Left hindlimb (tissue), 1 donor: ENCODE data around the gene RARB.

Source experiments
- DNase-seq: peaks from one replicate; pipeline ENCODE4 v3.0.0-alpha.2; 2018

RARB gene

GRCh38 chr3:25423780-25424588 lies 4.1 kb upstream of the RARB start:
- DNase-seq: no peak

DNA sequence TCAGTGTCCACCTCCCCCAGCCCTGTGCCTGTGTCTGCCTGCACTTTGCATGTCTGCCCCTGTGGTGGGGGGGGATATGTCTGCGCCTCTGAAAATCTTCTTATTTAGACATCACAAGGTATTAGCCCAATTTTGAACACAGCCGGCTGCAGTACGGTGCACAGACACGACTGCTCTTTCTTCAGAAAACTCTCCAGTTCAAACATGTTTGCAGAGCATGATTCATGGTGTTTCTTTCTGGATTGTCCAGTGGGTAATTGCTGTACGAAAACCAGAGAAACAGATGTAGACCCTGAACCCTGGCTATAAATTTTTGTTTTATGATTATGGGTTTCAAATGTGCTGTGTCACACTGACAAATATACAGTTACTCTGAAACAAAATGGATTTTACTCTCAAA lies 3.4 kb upstream of the RARB start:
- no peak for DNase-seq

- DNase-seq: peak; percentile 58
Measured at GRCh38 chr3:25426408-25426807, 1.7 kb upstream of the RARB start.

DNA sequence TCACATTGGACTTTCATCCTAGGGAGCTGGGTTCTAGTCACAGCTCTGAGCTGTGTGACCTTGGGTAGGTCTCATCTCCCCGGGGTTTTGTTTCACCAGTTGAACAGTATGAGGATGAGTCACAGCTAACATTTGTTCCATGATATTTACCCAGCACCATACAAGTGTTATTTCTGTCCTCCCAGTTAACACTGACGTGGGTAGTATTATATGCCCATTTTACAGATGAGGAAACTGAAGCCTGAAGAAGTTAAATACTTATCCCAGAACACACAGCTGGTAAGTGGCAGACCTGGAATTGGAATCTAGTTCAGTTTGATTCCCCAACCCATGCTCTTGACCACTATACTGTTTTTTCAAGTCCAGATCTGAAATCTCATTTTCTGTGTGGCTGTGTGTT lies 908 bp upstream of the RARB start:
- no peak for DNase-seq

- DNase-seq: no peak
Measured at GRCh38 chr3:25427563-25427941, 511 bp upstream of the RARB start.

- DNase-seq: no peak
Measured at GRCh38 chr3:25428789-25429335, 799 bp downstream of the RARB start.

GRCh38 chr3:25429361-25430286 lies 1.6 kb downstream of the RARB start:
- DNase-seq: no peak

GRCh38 chr3:25430287-25430934 lies 2.3 kb downstream of the RARB start:
- DNase-seq: no peak

DNA sequence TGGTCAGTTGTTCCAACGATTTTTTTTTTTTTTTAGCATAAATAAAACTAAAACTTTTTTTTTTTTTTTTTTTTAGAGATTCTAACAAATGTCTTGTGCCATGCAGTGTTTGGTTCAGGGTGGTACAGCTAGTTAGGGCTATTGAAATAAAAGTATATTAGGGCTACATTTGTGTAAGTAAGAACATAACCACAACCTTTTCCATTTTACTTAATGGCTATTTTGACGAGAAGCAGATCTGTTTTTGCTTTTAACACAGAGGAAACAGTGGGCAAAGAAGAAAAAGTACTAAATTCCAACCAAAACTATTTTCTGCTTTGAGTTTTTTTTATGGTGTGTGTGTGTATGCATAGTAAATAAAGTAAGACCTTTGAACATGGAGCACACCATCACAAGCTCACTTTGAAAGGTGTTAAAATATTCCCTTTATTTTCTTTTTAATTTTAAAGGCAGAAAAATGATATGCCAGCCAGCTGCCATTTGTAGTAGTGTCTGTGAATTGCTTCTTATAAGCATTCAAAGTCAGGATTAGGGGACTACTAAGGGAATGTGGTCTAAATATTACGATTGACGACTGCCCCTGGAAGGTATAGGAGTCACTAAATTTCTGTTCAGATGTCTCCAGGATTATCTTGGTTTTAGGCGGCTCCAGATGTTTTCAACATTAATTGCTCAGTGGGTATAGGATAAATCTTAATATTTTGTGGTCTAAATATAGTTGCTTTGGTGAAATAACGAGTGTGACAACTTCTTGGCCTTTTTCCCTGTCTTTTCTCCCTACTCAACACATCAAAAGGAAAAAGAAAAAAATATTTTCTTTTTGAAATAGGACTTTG lies 3.1 kb downstream of the RARB start:
- no peak for DNase-seq

GRCh38 chr3:25432176-25432720 lies 4.2 kb downstream of the RARB start:
- DNase-seq: no peak

GRCh38 chr3:25433106-25433505 lies 5.0 kb downstream of the RARB start:
- no peak for DNase-seq

GRCh38 chr3:25433868-25434267 lies 5.8 kb downstream of the RARB start:
- DNase-seq: no peak

DNA sequence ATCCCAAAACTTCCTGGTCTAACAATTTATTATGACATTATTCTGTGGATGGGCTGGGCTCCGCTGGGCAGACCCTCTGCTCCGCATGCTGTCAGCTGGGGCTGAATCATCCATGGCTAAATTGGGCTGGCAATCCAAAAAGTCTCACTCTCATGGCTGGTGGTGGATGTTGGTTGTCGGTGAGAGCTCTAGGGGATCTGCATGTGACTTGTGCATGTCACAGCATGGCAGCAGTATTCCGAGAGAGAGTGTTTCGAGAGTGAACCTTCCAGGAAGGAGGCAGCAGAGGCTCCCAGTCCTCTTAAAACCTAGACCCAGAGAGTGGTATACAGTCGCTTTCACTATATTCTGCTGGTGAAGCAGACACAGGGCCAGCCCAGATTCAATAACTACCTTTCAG lies 9.9 kb downstream of the RARB start:
- DNase-seq: no peak

- DNase-seq: no peak
Measured at GRCh38 chr3:25438791-25439555, 10.9 kb downstream of the RARB start.

GRCh38 chr3:25441234-25441856 lies 13.3 kb downstream of the RARB start:
- DNase-seq: no peak

- no peak for DNase-seq
Measured at GRCh38 chr3:25442486-25442885, 14.4 kb downstream of the RARB start.

- no peak for DNase-seq
Measured at GRCh38 chr3:25444273-25444672, 16.2 kb downstream of the RARB start.

DNA sequence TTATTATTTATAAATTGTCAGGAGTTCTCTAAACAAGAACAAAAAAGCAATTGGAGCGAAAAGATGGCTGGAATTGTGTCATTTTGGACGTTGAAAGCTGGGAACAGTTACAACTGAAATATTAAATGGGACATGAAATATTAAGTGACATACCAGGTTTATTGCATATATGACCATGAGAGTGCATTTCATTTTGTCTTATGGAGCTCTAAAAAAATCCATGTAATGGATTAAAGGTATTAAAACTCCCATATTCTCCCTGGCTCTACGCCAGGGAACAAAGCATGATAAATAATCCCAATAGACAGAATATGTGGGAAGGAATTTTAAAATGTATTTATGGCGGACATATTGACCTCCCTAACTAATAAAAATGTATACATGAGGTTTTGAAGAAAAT lies 17.7 kb downstream of the RARB start:
- DNase-seq: no peak

DNA sequence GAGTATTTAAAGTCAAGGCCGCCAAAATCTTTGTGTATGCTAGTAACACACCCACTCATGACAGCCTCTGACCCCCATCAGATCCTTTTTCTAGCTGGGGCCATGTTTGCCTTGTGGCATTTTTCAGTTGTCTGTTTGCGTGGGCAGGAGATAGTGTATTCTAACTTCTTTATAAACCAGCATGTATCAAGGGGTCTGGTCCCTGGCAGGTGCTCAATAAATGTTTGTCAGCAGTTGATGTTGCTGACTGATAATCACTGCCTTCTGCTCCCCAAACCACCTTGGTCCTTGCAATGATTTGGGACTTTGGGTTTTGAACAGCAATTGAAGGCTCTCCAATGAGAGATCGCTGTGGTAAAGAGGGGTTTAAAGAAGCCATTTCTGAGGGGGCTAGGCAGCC lies 19.2 kb downstream of the RARB start:
- no peak for DNase-seq

DNA sequence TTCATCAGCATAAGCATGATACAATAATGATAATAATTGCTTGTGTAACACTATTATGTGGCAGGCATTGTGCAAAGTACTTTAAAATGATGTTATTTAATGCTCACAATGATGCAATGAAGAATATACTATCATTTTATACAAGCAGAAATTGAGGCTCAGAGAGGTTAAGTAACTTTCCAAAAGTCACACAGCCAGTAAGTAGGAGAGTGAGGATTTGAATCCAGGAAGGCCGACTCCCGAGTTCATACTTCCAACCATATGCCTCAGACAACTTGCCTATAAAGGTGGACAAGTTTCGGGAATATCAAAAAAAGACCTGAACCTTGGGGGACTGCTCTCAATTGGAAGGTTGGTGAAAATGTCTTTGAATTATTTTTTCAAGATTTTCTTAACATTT lies 19.9 kb downstream of the RARB start:
- DNase-seq: no peak
